Skin of body (tissue), 2 donors: ENCODE measurements around the gene ISL2. TPM values are rescaled to one million over a fixed set of nuclear protein-coding genes. Genes with fewer than 3 reads are reported as not detected.

ENCODE experiments used
- DNase-seq: peaks from one replicate; lab custom pipeline; 2025; lab: John Stamatoyannopoulos, UW
- total RNA-seq: library from RNA; depleted of rRNA; stranded (reverse); fragments of >200 nt; gene quantifications from one replicate; pipeline ENCODE4 v1.2.3, GENCODE V29; 2014

Gene ISL2
- total RNA-seq, 1 donor from 2014 or later, result 0.30 TPM

GRCh38 chr15:76376029-76376428 lies 39.5 kb downstream of the ISL2 start:
- no peak for DNase-seq

GRCh38 chr15:76376816-76377215 lies 40.2 kb downstream of the ISL2 start:
- DNase-seq, result no peak

GRCh38 chr15:76377217-76377616 lies 40.6 kb downstream of the ISL2 start:
- no peak for DNase-seq

GRCh38 chr15:76377751-76378150 lies 41.2 kb downstream of the ISL2 start:
- DNase-seq, result no peak

GRCh38 chr15:76378691-76379090 lies 42.1 kb downstream of the ISL2 start:
- DNase-seq, result no peak

GRCh38 chr15:76380249-76380648 lies 43.7 kb downstream of the ISL2 start:
- no peak for DNase-seq

- DNase-seq, result no peak
Measured at GRCh38 chr15:76381366-76381765, 44.8 kb downstream of the ISL2 start.

GRCh38 chr15:76382987-76383728 lies 46.6 kb downstream of the ISL2 start:
- DNase-seq, result no peak

GRCh38 chr15:76384409-76384808 lies 47.8 kb downstream of the ISL2 start:
- DNase-seq, result no peak

- DNase-seq, result no peak
Measured at GRCh38 chr15:76386178-76386577, 49.6 kb downstream of the ISL2 start.

GRCh38 chr15:76386926-76387325 lies 50.4 kb downstream of the ISL2 start:
- DNase-seq, result no peak

- no peak for DNase-seq
Measured at GRCh38 chr15:76390571-76390970, 54.0 kb downstream of the ISL2 start.

- DNase-seq, result no peak
Measured at GRCh38 chr15:76391309-76391708, 54.7 kb downstream of the ISL2 start.

GRCh38 chr15:76391847-76392246 lies 55.3 kb downstream of the ISL2 start:
- DNase-seq, result no peak

Other genes with a start within 250 kb of the ISL2 start
- 71.6 TPM for gene ETFA, start 25.3 kb upstream of the ISL2 start, total RNA-seq